ENCODE results near the gene SLC25A25.
"Not testable (repeated sequence)": the region's sequence is repeated elsewhere in the genome, so short reads cannot be mapped to it uniquely, and the experiment has no call there.

Gene SLC25A25

DNA sequence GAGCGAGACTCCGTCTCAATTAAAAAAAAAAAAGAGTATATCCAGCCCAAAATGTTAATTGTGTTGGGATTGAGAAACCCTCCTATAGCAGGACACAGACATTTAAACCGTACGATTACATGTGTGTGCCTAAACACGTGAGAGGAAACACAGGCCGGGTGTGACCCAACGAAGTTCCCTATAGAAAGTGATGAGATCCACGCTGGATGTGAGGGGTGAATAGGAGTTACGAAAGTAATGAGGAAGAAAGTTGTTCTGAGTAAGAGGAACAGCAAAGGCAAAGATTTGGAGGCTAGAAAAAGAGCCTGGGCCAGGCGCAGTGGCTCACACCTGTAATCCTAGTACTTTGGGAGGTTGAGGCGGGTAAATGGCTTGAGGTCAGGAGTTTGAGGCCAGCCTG is 14.5 kb upstream of the SLC25A25 start:
- DNase-seq, result no peak

DNA sequence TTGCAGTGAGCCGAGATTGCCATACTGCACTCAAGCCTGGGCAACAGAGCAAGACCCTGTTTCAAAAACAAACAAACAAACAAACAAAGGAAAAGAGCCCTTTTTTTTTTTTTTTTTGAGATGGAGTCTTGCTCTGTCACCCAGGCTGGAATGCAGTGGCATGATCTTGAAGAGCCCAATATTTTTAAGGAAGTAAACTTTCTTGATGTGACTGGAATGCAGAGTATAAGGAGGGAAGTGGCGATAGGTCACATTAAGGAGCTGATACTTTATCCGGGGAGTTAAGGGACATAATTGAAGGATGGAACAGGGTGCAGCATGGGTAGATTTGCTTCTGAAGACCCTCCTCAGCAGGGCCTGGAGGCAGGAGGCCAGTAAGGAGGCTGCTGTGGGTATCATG is 13.9 kb upstream of the SLC25A25 start:
- no peak for DNase-seq

DNA sequence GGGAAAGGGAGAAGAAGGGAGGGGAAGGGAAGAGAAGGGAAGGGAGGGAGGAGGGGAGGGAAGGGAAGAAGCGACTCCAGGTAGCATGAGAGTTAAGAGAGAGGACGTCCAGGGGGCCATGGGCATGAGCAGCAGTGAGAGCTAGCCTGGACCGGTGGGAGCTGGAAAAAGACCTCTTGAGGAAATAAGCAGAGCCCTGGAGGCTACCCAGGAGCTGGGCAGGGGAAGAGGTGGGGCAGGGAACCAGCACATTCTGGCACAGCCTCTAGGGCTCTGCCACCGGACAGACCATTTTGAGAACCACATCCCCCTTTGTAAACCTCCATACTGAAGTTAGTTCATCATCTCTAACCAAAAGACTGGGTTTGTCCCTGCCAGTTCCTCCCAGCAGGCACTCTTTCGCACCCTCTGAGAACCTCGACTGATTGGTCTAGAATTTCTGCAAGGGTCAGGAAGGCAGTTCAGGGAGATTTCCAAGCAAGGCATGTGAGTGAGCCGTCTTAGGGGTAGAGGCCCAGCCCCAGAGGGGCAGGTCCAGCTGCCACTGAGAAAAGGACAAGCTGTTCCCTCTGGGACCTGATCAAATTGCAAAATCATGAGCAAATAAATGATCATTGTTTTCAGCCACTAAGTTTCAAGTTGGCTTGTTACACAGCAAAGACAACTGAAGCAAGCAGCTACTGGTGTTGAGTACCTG is 12.5 kb upstream of the SLC25A25 start:
- DNase-seq, result no peak

DNA sequence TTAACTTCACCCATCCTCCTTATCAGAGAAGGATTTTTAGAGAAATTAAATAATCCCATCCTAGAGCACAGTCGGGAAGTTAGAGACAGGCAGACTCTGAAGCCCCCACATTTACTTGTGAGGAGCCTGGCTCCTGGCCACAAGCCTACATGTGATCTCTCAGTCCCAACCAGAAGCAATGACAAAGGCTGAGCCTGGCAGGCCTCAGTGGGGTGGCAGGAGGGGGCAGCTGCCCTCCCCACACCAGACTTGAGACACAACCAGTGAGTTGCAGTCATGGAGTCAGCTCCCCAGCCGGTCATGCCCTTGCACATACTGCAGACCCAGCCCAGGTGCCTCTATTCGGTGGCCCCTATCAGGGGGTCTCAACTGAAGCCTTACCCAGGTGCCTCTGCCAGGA is 11.9 kb upstream of the SLC25A25 start:
- DNase-seq, result no peak

DNA sequence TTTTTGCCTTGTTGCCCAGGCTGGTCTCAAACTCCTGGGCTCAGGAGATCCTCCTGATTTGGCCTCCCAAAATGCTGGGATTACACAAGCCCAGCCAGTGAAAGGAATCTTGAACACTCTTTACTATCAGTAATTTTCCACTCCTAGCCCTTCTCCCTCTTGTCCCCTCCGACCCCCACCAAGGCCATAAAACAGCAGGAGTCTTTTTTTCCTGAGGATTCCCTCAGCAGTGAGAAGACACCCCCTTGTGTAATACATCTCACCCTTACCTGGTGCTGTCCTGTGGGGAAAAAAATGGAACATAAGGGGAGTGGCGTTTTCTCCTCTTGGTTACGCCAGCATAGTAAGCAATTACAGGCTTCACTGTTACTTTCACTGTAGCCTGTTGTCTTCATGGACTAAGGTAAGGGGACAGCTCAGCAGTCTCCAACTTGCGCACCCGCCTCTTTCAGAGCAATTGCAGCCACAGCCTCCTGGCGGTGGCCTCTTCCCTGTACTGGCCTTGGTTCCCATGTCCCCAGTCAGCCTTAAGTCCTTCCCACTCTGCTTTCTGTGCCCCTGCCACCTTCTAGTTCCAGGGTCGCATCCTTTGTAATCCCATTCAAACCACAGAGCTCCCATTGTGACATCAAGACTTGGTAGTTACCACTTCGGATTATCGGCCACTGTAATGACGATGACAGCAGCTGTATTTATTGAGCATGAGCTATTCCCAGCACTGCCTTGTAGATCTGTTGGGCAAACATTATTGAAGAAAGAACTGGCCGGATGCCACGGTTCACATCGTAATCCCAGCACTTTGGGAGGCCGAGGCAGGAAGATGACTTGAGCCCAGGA is 10.9 kb upstream of the SLC25A25 start:
- peak; percentile 40 for DNase-seq

DNA sequence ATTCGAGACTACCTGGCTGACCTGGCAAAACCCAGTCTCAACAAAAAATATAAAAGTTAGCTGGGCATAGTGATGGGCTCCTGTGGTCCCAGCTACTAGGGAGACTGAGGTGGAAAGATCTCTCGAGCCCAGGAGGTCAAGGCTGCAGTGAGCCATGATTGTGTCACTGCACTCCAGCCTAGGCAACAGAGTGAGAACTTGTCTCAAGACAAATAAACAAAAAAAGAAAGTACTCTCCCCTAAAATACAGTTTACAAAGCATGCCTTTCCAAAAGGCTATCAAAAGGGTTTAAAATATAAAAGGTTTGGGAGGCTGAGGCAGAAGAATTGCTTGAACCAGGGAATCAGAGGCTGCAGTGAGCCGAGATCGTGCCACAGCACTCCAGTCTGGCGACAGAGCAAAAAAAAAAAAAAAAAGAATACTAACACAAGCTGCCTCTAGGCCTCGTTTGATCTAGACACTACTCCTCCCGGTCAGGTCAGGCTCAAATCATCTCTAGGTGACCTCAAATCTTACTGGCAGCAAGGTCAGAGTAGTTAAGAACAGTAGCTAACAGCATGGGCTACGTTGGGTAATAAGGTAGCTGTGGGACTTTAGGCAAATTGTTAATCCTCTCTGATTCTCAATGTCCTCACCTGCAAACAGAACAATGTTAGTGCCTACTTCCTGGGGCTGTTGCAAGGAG is 10.2 kb upstream of the SLC25A25 start:
- DNase-seq, result no peak

DNA sequence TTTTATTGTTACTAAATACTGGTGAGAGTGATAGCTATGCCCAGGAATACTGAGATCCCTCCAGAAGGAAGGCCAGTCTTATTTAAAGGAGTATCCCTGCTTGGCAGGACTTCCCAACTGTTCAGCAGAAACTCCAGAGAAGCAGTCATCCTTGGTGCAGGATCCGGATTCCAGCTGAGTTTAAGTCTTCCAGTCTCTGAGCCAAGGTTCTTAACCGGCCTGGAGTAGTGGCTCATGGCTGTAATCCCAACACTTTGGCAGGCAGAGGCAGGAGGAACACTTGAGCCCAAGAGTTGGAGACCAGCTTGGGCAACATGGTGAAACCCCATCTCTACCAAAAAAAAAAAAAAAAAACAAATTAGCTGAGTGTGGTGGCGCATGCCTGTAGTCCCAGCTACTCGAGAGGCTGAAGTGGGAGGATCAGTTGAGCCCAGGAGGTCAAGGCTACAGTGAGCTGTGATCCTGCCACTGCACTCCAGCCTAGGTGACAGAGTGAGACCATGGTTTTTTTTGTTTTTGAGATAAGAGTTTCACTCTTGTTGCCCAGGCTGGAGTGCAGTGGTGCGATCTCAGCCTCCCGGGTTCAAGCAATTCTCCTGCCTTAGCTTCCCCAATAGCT is 8.6 kb upstream of the SLC25A25 start:
- no peak for DNase-seq

DNA sequence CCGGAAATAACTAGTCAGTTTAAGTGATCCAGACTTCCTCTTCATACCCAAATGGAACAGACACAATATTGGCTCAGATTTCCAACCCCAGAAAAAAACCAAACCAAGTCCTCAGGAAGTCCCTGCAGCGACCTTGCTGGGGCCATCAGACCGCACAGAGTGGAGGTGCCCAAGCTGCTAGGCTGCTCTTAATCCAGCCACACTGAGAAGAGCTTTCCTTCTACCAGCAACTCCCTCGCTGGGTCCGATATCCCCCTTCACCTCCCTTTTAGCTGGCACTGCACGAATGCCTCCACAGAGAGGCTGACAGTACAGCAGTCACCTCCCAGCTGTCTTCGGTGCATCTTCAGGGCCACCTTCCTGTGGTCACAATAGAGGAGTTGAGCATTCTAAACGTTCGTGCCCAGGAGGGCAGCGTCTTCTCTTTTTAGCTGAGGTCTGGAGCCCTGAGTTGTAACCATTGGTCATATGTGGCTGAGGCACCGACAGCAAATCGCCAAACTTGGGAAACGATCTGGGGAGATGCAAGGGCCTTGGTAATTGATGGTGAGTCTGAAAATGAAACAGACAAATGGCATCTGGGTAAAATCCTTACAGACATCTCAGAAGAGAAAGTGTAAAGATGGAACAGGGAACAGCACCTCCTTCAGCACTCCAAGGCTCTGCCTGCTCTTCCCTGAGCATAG is 6.6 kb upstream of the SLC25A25 start:
- DNase-seq, result no peak

DNA sequence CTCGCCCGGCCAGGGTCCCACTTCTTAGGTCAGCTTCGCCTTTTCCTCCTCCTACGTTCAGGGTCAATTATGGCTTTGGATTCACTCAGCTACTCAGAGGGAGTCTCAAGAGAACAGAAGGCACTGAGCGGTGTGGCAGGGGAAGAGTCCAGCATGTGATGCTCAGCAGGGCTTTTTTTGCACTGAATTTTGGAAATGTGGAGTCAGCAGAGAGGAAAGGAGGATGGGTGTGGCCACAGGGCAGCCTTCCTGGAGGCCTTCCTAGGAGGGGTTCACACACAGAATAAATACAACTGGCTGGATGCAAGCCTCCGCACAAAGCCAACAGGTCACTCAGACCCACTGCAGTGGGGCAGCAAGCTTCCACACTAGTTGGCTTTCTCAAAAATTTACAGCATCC is 5.8 kb upstream of the SLC25A25 start:
- no peak for DNase-seq

DNA sequence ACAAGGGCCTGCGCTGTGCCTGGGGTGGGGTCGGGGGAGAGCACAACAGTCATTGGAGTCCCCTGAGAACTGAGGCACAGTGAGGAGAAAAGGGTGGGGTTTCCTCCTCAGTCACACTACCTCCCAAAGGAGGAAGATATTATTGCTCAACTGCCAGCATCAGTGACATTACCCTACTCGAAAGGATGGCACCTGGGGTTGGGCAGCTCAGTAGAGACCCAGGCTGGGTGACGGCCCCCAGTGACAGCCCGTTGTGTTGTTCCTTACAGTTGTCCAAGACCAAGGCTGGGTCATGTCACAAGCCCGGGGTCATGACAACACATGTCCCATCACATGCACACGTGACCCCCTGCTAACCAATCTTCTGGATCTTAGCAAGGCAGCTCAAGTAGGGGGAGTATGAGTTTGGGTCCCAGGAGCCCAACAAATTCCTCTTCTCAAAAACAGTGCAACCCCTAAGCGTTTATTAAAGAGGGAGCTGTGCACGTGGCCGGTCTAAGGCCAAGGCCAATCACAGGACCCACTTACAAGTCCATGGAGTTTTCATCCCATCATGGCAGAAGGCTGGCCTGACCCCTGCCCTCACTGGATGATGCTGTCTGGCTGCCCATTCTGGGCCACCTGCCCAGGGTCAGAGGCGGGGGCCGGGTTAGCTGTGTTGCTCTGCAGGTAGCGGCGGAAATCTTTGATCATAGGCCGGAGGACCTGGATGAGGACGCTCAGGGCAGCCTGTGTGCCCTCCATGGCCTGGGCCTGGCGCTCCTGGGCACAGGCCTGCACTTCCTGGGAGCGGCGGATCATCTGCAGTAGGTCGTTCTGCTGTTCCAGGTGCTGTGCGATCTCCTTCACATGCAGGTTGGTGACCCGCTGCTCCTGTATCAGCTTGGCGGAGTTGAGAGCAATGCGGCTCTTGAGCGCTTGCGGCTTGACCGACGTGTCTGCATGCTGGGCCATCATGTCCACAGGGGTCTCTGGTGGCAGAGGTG is 4.9 kb upstream of the SLC25A25 start:
- no peak for DNase-seq

DNA sequence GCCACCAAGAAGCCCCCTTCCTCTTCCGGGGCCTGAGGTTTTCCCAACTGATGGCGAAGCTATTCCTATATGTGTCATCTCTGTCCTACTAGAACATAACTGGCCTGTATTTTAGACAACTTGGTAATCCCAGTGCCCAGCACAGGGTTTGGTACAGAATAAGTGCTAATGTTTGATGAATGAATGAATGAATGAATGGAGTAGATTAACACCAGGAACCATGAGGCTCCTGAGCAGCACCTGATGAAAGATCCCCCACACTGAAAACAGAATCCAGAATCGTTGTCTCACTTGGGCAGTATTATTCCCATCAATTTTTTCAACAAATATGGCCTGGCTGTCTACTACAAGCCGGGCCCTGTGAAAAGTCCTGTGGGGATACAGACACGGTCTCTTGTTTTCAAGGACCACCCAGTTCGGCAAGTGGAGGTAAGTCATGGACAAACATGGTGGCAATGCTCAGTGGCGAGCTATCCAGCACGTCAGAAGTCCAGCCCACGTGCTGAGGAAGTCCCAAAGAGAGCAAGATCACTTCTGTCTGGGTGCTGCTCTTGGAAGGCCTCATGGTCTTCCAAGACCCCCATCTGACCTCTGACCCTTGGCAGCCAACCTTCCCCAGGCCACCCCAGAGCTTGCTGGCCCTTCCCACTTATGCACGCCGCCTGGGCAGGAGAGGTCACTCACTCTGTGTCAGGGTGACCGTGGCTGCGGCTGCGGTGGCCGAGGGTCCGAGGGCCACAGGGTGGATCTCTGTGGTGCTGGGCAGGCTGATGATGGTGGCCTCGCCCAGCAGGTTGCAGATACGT is 1.9 kb upstream of the SLC25A25 start:
- DNase-seq, result no peak

DNA sequence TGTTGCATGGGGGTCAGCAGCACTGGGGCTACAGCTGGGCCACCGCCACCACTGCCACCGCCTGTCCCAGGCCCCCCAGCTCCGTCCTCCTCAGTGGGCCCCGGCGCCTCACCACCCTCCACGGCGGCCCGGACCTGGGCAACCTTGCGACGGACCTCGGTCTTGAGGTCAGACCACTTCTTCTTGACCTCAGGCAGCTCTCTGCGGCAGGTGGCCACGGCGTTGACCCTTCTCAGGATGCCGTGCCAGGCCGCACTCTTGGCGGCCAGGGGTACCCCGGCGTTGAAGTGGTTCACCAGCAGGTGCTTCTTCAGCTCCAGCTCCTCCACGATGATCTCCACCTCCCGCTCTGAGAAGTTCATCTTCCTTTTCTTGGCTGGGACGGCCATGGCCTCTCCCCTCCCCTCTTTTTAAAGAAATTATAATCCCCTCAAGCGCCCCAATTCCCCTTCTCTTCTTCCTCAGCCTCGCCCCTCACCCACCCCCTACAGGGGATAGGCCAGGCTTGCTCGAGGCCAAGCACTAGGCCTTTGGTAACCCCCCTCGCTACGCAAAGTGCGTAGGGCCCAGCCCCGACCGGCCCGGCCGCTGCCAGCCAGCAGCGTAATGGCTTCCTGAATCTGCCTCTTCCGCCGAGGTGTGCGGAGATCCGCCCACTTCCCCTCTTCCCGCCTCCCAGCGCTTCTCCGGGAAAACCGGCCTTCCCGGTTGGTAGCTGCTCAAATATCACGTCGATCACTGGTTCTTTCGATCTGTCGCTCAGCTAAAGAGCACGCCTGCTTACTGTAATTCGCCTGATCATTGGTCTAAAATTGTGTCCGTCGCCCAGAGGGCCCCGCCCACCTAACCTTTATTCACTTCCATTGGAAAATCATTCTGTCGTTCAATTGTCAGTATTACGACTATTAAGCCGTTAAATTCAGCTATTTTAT is 1.1 kb upstream of the SLC25A25 start, which contains the start of gene NAIF1:
TSS of gene NAIF1 (minus strand) at position 608 of the 932 bp plus-strand sequence. CDS start at position 389, 219 bp downstream.
- peak; percentile 100 for DNase-seq

DNA sequence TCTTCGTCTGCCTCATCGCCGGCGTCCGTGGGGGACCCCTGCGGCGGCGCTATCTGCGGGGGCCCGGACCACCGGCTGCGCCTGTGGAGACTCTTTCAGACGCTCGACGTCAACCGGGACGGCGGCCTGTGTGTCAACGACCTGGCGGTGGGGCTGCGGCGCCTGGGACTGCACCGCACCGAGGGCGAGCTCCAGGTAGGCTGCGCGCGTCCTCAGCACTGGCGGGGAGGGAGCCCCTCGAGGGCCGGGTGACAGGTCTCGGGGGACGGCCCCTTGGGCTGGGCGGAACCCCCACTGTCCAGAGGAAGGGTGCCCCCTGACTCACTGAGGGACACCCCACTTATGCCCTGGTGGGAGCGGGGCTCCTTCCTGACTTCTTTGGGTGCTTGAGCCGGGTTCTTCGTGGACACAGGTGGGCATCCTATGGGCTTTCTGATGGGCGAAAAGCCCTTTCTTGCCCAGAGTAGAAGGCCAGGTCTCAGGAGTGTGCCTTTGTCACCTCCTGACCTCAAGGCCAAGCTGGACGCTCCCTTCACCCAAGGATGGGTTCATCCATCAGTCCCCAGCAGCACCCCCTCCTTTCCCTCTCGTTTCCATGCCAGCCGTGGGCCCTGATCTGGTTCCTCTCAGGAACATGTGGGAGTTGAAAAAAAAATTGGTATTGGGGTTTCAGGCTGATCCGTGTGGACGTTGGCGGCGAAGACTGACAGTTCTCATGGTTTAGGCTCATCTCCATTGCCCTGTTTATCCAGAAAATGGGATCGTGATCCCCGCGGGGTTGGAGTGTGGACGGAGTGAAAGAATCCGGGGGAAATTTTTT is 564 bp downstream of the SLC25A25 start:
- peak; percentile 49 for DNase-seq

DNA sequence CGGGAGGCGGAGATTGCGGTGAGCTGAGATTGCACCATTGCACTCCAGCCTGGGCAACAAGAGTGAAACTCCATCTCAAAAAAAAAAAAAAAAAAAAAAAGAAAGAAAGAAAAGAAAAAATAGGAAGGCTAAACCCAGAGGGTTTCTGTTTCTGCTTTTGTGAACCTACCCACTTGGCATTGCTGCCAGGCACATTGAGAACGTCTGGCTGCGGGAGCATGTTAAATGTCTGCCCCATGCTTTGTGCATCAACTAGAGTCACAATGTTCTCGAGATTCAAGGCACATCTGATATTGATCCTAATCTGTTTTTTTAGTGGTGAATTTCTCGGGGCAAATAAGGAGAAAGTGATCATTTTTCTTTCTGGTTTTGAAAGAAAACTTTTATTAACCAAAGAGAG is 2.8 kb downstream of the SLC25A25 start:
- DNase-seq, result no peak

DNA sequence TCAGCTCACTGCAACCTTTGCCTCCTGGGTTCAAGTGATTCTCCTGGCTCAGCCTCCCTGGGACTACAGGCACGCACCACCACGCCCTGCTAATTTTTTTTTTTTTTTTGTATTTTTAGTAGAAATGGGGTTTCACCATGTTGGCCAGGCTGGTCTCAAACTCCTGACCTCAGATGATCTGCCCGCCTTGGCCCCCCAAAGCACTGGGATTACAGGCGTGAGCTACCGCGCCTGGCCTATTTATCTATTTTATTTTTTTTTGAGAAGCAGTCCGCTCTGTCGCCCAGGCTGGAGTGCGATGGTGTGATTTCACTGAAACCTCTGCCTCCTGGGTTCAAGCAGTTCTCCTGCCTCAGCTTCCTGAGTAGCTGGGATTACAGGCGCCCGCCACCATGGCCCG is 3.4 kb downstream of the SLC25A25 start:
- not testable (repeated sequence) for DNase-seq

DNA sequence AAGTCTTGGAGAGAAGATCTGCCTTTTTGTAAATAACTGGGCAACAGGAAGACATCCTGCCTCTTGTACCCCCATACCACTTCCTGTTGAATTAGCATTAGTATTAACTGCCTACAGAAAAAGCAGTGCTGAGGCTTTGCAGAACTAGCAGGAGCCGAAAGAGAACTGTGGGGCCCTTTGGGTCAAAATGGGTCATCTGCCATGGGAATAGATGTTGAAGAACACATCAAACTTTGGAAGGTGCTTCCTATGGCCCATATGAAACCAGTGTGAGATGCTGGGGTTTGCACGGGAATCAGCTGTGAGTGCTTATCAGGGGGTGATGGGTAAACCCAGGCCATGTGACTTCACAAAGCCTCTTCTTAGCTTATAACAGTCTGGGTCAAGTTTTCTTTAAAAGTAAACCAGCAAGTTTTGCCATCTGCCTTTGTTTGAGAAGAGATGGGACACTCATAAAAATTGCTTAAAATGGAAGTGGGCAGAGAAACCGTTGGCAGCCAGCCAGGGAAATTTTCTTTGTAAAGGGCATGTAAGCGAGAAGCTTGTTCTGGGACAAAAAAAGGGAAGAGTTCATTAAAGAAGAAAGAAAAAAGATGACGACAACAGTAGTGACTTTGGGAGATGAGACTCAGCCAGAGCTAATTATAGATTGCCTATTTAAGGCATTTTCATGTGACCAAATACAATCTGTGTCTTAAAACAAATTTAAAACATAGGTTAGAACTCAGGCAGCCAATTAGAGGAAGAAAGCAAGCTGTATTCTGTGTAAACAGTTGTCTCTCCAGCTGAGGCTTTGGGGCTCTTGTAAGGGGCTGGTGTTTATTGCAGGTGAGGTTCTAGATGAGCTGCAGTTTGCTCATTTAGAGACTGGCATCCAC is 4.4 kb downstream of the SLC25A25 start:
- DNase-seq, result no peak

DNA sequence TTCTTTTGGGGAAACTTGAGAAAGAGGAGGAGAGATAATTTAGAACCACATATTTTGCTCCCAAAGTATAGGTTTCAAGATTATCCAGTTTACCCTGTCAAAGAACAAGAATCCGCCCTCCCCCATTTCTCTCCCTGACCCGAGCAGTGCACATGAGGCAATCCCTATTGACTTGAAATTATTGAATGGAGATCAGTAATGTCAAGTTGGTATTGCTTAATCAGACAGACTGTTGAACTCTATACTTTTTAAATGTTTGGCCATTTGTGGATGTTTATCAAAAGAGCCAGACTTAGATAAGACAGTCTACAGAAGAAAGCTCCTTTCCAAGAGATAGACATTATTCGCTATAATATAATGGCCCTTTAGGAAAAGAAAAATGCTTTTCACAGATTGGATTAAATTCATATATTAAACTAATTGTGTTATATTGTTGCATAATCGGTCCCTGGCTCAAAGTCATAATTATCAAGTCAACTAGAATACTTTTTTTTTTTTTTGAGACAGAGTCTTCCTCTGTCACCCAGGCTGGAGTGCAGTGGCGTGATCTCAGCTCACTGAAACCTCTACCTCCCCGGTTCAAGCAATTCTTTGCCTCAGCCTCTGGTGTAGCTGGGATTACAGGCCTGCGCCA is 5.3 kb downstream of the SLC25A25 start:
- DNase-seq, result no peak
